GM13977 (cell line): ENCODE results near the gene APRT.

Experiments
- DNase-seq: peaks from one replicate; pipeline ENCODE4 v3.0.0; 2012; ENCODE audit warnings: low spot score
- CTCF ChIP-seq: IDR thresholded peaks from 2 replicates; pipeline ENCODE4 v1.5.1; 2012; ENCODE audit warnings: mild to moderate bottlenecking, control low read depth; ENCODE audit not compliant: insufficient read depth; ENCODE audit errors: extremely low read depth, missing control alignments
- in situ Hi-C: fragments of 300-500 bp; cut with MboI; formaldehyde crosslinking; loops from one replicate; pipeline ENCODE4 v1.12.0; 2022; ENCODE audit warnings: low sequenced_read_pairs, low pct_unique_long_range_greater_than_20kb, mixed read lengths, inconsistent platforms; ENCODE audit not compliant: unreplicated experiment

APRT gene

GRCh38 chr16:88819126-88819525 lies 7.4 kb upstream of the APRT start:
- no peak for TF ChIP-seq CTCF
- in situ Hi-C loops = no loop called here
- DNase-seq = no peak

- no peak for DNase-seq
- in situ Hi-C loops = no loop called here
- TF ChIP-seq CTCF = no peak
Observed at GRCh38 chr16:88818575-88818874, 6.8 kb upstream of the APRT start.

GRCh38 chr16:88817785-88818574 lies 6.3 kb upstream of the APRT start:
- in situ Hi-C loops = no loop called here
- no peak for DNase-seq
- TF ChIP-seq CTCF = no peak

GRCh38 chr16:88816736-88817535 lies 5.2 kb upstream of the APRT start:
- no peak for DNase-seq
- TF ChIP-seq CTCF = no peak
- in situ Hi-C loops = no loop called here

- peak; percentile 87 for TF ChIP-seq CTCF
- DNase-seq = peak; percentile 71
- in situ Hi-C loops = no loop called here
Observed at GRCh38 chr16:88815901-88816589, 4.3 kb upstream of the APRT start.

- no peak for TF ChIP-seq CTCF
- in situ Hi-C loops = no loop called here
- DNase-seq = no peak
Observed at GRCh38 chr16:88815227-88815626, 3.5 kb upstream of the APRT start.
